ENCODE data around the gene CTDP1. TPM values are rescaled to one million over a fixed set of nuclear protein-coding genes. Genes with fewer than 3 reads are reported as not detected.

CTDP1 gene
- total RNA-seq, 1 experiment from 2014 or later, result 24.9 TPM

- Histone ChIP-seq H3K27ac (ENCODE audit: low read depth, low read length) (no peak overlapping the region), H3K4me2 (ENCODE audit: low read length) (no peak overlapping the region), H3K27me3 (ENCODE audit: insufficient read depth, low read length) (no peaks in the 10 kb centered on the region), H2AFZ (ENCODE audit: low read depth, low read length, poor library complexity, severe bottlenecking) (no peak overlapping the region), H3K36me3 (ENCODE audit: control insufficient read depth in 1 of 2, insufficient read depth in 2 of 2, low read length in 2 of 2) (no peaks in the 10 kb centered on the region), H4K20me1 (ENCODE audit: insufficient read depth) (no peaks in the 10 kb centered on the region), H3K4me1 (ENCODE audit: control insufficient read depth in 1 of 2, insufficient read depth in 2 of 2, low read length in 2 of 2) (no peaks in the 10 kb centered on the region), H3K9me3 (ENCODE audit: control insufficient read depth in 1 of 2, insufficient read depth in 1 of 2, low read depth in 1 of 2, low read length in 2 of 2) (no peaks in the 10 kb centered on the region), H3K9me2 (ENCODE audit: insufficient read depth) (no peaks in the 10 kb centered on the region), H3K9ac (ENCODE audit: low read length) (no peak overlapping the region), H3K79me2 (ENCODE audit: insufficient read depth, low read length) (no peaks in the 10 kb centered on the region), H3K4me3 (replicated peaks in 1 of 2; ENCODE audit: low read depth in 1 of 2, low read length in 2 of 2) (no peak overlapping the region)
- BruUV-seq (replicated peaks), result no TSS peak
- ChIA-PET RAD21 (ENCODE audit: low non-redundant PET in 1 of 2, low total read pairs in 2 of 2, uncharacterized antibody in 2 of 2, unreplicated experiment in 2 of 2) (no interaction called here), POLR2A (no interaction called here), CTCF (no interaction called here)
- no peak for TF ChIP-seq MAX (IDR thresholded peaks at IDR 0.05)
- no peak for TF ChIP-seq JUND (IDR thresholded peaks at IDR 0.05)
- TF ChIP-seq, protein P1, sequence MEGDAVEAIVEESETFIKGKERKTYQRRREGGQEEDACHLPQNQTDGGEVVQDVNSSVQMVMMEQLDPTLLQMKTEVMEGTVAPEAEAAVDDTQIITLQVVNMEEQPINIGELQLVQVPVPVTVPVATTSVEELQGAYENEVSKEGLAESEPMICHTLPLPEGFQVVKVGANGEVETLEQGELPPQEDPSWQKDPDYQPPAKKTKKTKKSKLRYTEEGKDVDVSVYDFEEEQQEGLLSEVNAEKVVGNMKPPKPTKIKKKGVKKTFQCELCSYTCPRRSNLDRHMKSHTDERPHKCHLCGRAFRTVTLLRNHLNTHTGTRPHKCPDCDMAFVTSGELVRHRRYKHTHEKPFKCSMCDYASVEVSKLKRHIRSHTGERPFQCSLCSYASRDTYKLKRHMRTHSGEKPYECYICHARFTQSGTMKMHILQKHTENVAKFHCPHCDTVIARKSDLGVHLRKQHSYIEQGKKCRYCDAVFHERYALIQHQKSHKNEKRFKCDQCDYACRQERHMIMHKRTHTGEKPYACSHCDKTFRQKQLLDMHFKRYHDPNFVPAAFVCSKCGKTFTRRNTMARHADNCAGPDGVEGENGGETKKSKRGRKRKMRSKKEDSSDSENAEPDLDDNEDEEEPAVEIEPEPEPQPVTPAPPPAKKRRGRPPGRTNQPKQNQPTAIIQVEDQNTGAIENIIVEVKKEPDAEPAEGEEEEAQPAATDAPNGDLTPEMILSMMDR (IDR thresholded peaks at IDR 0.05 in 2 of 3, conservative IDR thresholded peaks at IDR 0.05 in 1 of 3; ENCODE audit: borderline replicate concordance in 1 of 3, insufficient read depth in 1 of 3, low read depth in 2 of 3, low read length in 2 of 3), result no peak
- TF ChIP-seq POLR2AphosphoS5 (IDR thresholded peaks at IDR 0.05; ENCODE audit: low read depth, low read length), result no peak
- no peak for TF ChIP-seq SP1 (IDR thresholded peaks at IDR 0.05; ENCODE audit: low read depth)
- TF ChIP-seq YY1 (IDR thresholded peaks at IDR 0.05; ENCODE audit: extremely low read depth, insufficient replicate concordance, low read depth, low read length), result no peak
- no peak for TF ChIP-seq RAD21 (IDR thresholded peaks at IDR 0.05; ENCODE audit: low read depth)
- TF ChIP-seq CBX3 (IDR thresholded peaks at IDR 0.05; ENCODE audit: low read depth), result no peak
- no peak for TF ChIP-seq TCF7L2 (IDR thresholded peaks at IDR 0.05; ENCODE audit: borderline replicate concordance, extremely low read depth, insufficient read depth, insufficient read length)
- ATAC-seq (no peak), DNase-seq (ENCODE audit: low read depth, low spot score) (no peak)
- intact Hi-C loops (cut with micrococcal nuclease), result no loop called here
Measured at GRCh38 chr18:79774111-79774510, 94.5 kb downstream of the CTDP1 start.
